ENCODE measurements around the gene HMX3.

DNA sequence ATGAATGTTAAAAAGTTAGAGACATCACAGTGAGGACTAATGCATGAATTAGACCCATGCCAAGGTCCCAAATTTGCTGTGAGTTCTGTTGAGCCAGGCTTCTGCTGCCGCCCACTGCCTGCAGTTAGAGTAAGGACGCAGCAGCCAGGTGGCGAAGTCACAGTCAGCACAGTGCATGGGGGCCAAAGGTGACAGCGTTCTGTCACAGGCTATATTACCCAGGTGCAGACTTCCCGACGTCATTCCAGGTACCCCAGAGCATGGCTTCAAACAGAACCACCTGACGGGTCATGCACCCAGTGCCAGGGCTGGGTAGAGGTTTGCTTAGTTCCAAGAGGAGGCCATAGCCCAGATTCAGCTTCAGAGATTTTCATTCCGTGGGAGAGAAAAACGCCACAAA is 33.9 kb upstream of the HMX3 start:
- TF ChIP-seq, protein P1, sequence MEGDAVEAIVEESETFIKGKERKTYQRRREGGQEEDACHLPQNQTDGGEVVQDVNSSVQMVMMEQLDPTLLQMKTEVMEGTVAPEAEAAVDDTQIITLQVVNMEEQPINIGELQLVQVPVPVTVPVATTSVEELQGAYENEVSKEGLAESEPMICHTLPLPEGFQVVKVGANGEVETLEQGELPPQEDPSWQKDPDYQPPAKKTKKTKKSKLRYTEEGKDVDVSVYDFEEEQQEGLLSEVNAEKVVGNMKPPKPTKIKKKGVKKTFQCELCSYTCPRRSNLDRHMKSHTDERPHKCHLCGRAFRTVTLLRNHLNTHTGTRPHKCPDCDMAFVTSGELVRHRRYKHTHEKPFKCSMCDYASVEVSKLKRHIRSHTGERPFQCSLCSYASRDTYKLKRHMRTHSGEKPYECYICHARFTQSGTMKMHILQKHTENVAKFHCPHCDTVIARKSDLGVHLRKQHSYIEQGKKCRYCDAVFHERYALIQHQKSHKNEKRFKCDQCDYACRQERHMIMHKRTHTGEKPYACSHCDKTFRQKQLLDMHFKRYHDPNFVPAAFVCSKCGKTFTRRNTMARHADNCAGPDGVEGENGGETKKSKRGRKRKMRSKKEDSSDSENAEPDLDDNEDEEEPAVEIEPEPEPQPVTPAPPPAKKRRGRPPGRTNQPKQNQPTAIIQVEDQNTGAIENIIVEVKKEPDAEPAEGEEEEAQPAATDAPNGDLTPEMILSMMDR (IDR thresholded peaks at IDR 0.05; ENCODE audit: poor library complexity, severe bottlenecking) = no peak
- TF ChIP-seq EZH2 (IDR thresholded peaks at IDR 0.05; ENCODE audit: borderline replicate concordance, insufficient read depth, low read length, poor library complexity, severe bottlenecking) (no peak), REST (IDR thresholded peaks at IDR 0.05; ENCODE audit: borderline replicate concordance) (no peak), MXI1 (conservative IDR thresholded peaks at IDR 0.05; ENCODE audit: poor library complexity, severe bottlenecking) (no peak)
